Adrenal gland (tissue), 12 donors: ENCODE results near the gene NSMCE1. TPM values are rescaled to one million over a fixed set of nuclear protein-coding genes. Genes with fewer than 3 reads are reported as not detected.

Experiments used
- DNase-seq, 7 donors: peaks; one replicate each; pipeline ENCODE4 v3.0.0-alpha.2; 2019 to 2020
- H3K27ac ChIP-seq, 5 donors: fragments of 200-600 bp; sonication (generic) in 4 of 5; 1 replicate in 3 of 5; 2 replicates in 2 of 5; pipeline versions ENCODE4 v1.5.1 to v1.8.0; 2016 to 2020; ENCODE audit warnings: mild to moderate bottlenecking in 1 of 5
- H3K27me3 ChIP-seq: fragments of 200-600 bp; 2 replicates; pipeline ENCODE4 v1.8.0; 2021
- H3K36me3 ChIP-seq, 2 donors: fragments of 200-600 bp; replicated peaks in 1 of 2; 1 replicate in 1 of 2; 2 replicates in 1 of 2; pipeline versions ENCODE4 v1.5.1 to v1.8.0; 2018 to 2022
- H3K4me1 ChIP-seq, 2 donors: fragments of 200-600 bp; replicated peaks in 1 of 2; 1 replicate in 1 of 2; 2 replicates in 1 of 2; pipeline versions ENCODE4 v1.5.1 to v1.8.0; 2018 to 2021
- H3K4me3 ChIP-seq, 4 donors: fragments of 200-600 bp; sonication (generic) in 3 of 4; one replicate each; pipeline ENCODE4 v1.5.1; 2016 to 2018
- H3K9me3 ChIP-seq, 3 donors: fragments of 200-600 bp; sonication (generic) in 1 of 3; replicated peaks in 1 of 3; 1 replicate in 2 of 3; 2 replicates in 1 of 3; pipeline versions ENCODE4 v1.5.1 to v1.8.0; 2016 to 2021
- CTCF ChIP-seq, 6 experiments: fragments of 450-650 bp in 4 of 6; fragments of 200-600 bp in 2 of 6; sonication (generic) in 1 of 6; IDR thresholded peaks; 1 replicate in 5 of 6; 2 replicates in 1 of 6; pipeline versions ENCODE4 v1.5.1 to v1.8.0; 2016 to 2021; ENCODE audit warnings: antibody characterized with exemption in 6 of 6, mild to moderate bottlenecking in 2 of 6, moderate library complexity in 1 of 6
- POLR2A ChIP-seq, 2 donors: fragments of 450-650 bp; IDR thresholded peaks; one replicate each; pipeline ENCODE4 v1.6.1; 2017; ENCODE audit warnings: antibody characterized with exemption in 2 of 2, mild to moderate bottlenecking in 2 of 2, moderate library complexity in 1 of 2
- WGBS, 4 donors: extraction: QIAGEN DNeasy Blood & Tissue Kit in 2 of 4; methylation state at CpG; one replicate each; pipeline versions ENCODE4 v1.1.5 to v1.1.7; 2013 to 2017; 5-methylcytosine and 5-hydroxymethylcytosine counted together
- intact Hi-C, 2 donors: fragments of 100-400 bp; cut with DNase I; formaldehyde crosslinking; loops; one replicate each; pipeline versions ENCODE4 v1.14.1 to v1.15.0; 2022 to 2023
- polyA plus RNA-seq, 3 donors: library from polyadenylated mRNA; stranded (reverse); fragments of 200-250 nt in 2 of 3; fragments of 350-450 nt in 1 of 3; fragmentation: Illumina TruSeq in 1 of 3; extraction: RNeasy Lipid Tissue Mini Kit (QIAGEN cat#74804) in 1 of 3; gene quantifications; one replicate each; pipeline ENCODE4 v1.2.3, GENCODE V29; 2013 to 2014
- total RNA-seq, 9 donors: library from RNA; depleted of rRNA in 4 of 9; stranded (reverse); fragments of >200 nt in 4 of 9; fragments of 120-200 nt in 1 of 9; fragmentation: NEBNext Ultra II Directional in 1 of 9; extraction: Animal tissue kit (Norgen Biotek cat#: 25700) in 1 of 9; gene quantifications; one replicate each; pipeline versions ENCODE4 v1.1.0 to v1.2.4, GENCODE V29; 2013 to 2023
- donor health status: healthy with polysubstance abuse.
- donor health status: Bipolar disorder and iron deficiency.
- donor health status: DM: yes; HTN: yes; CAD: no.
- donor health status: DM: no; HTN: no; CAD: no.
- donor health status: DM: no; HTN: no; CAD: no.
- donor health status: DM: yes; HTN: yes; CAD: no.

The NSMCE1 gene
- total and polyA plus RNA-seq, 12 donors = 54.3 to 182 (median 88.1) TPM

GRCh38 chr16:27237219-27238015 lies 31.2 kb downstream of the NSMCE1 start:
- Histone ChIP-seq H3K4me1 (peaks cover 12 to 57% of the 10 kb centered on the region in 2 donors), H3K4me3 (no peak overlapping the region), H3K9me3 (no peaks in the 10 kb centered on the region), H3K36me3 (peaks cover 0 to 10% of the 10 kb centered on the region in 2 donors), H3K27ac (peak overlapping the region in 4 of 5 donors; percentile 46 to 82 (median 68)), H3K27me3 (no peaks in the 10 kb centered on the region)
- intact Hi-C loops = loop anchor here (5.0 to 10.0 kb wide), 3 partner anchors 77 to 130 kb away; partner anchors contain the start of gene IL4R (in 1 of the 2)
- WGBS, 4 donors = 51 to 75% (median 60%) methylated on average over 22 of the region's 22 CpGs
- TF ChIP-seq CTCF (IDR thresholded peaks at IDR 0.05) (no peak), POLR2A (IDR thresholded peaks at IDR 0.05) (no peak)
- peak in 3 of 7 donors; percentile 46 to 72 (median 55) for DNase-seq

GRCh38 chr16:27236635-27237218 lies 31.8 kb downstream of the NSMCE1 start:
- peaks cover 12 to 50% of the 10 kb centered on the region in 2 donors for H3K4me1 ChIP-seq
- no peak for TF ChIP-seq CTCF (IDR thresholded peaks at IDR 0.05)
- no peak for TF ChIP-seq POLR2A (IDR thresholded peaks at IDR 0.05)
- DNase-seq = no peak
- no peak overlapping the region for H3K4me3 ChIP-seq
- peak overlapping the region; percentile 14 to 82 (median 60) for H3K27ac ChIP-seq
- 67 to 72% (median 69%) methylated on average over 8 of the region's 8 CpGs for WGBS, 4 donors
- H3K27me3 ChIP-seq = no peaks in the 10 kb centered on the region
- H3K9me3 ChIP-seq = no peaks in the 10 kb centered on the region
- intact Hi-C loops = loop anchor here (5.0 to 10.0 kb wide), 3 partner anchors 78 to 131 kb away; partner anchors contain the start of gene IL4R (in 1 of the 2)
- H3K36me3 ChIP-seq = peaks cover 0 to 11% of the 10 kb centered on the region in 2 donors

GRCh38 chr16:27235938-27236245 lies 32.7 kb downstream of the NSMCE1 start:
- peaks cover 0 to 14% of the 10 kb centered on the region in 2 donors for H3K36me3 ChIP-seq
- H3K27ac ChIP-seq = peak overlapping the region in 3 of 5 donors; percentile 14 to 81 (median 77)
- WGBS, 4 donors = 85 to 100% (median 92%) methylated on average over 4 to 8 of the region's 8 CpGs
- TF ChIP-seq CTCF (IDR thresholded peaks at IDR 0.05) = no peak
- TF ChIP-seq POLR2A (IDR thresholded peaks at IDR 0.05) = no peak
- peaks cover 8 to 43% of the 10 kb centered on the region in 2 donors for H3K4me1 ChIP-seq
- intact Hi-C loops = loop anchor here (5.0 to 10.0 kb wide), 3 partner anchors 79 to 131 kb away; partner anchors contain the start of gene IL4R (in 1 of the 2)
- H3K27me3 ChIP-seq = no peaks in the 10 kb centered on the region
- DNase-seq = no peak
- no peak overlapping the region for H3K4me3 ChIP-seq
- no peaks in the 10 kb centered on the region for H3K9me3 ChIP-seq
